H9 (cell line): ENCODE data around the gene PDE7B. TPM values are rescaled to one million over a fixed set of nuclear protein-coding genes. Genes with fewer than 3 reads are reported as not detected.

ENCODE experiments used
- DNase-seq: peaks from one replicate; pipeline ENCODE4 v3.0.0-alpha.2; 2017
- H2AFZ ChIP-seq: one replicate; pipeline ENCODE4 v1.6.1; 2013; ENCODE audit warnings: mild to moderate bottlenecking, low read length, control low read depth, moderate library complexity
- H2AK5ac ChIP-seq: 2 replicates; pipeline ENCODE4 v1.6.1; 2013; ENCODE audit warnings: low read length, control low read depth, mixed read lengths; ENCODE audit not compliant: insufficient read length
- H2BK120ac ChIP-seq: one replicate; pipeline ENCODE4 v1.6.1; 2013; ENCODE audit warnings: low read depth, mild to moderate bottlenecking, low read length, control low read depth, inconsistent platforms; ENCODE audit not compliant: poor library complexity, severe bottlenecking
- H2BK12ac ChIP-seq: 2 replicates; pipeline ENCODE4 v1.6.1; 2013; ENCODE audit warnings: low read length, control low read depth, mixed read lengths, low read depth; ENCODE audit not compliant: insufficient read length
- H2BK15ac ChIP-seq: 2 replicates; pipeline ENCODE4 v1.6.1; 2013; ENCODE audit warnings: low read depth, low read length, control low read depth
- H2BK20ac ChIP-seq: one replicate; pipeline ENCODE4 v1.6.1; 2013; ENCODE audit warnings: low read depth, mild to moderate bottlenecking, low read length, control low read depth, inconsistent platforms; ENCODE audit not compliant: poor library complexity, severe bottlenecking
- H2BK5ac ChIP-seq: 2 replicates; pipeline ENCODE4 v1.6.1; 2013; ENCODE audit warnings: low read length, control low read depth, mixed read lengths; ENCODE audit not compliant: insufficient read length
- H3K14ac ChIP-seq: 2 replicates; pipeline ENCODE4 v1.6.1; 2013; ENCODE audit warnings: low read length, control low read depth; ENCODE audit not compliant: insufficient read depth
- H3K18ac ChIP-seq: 2 replicates; pipeline ENCODE4 v1.6.1; 2013; ENCODE audit warnings: low read depth, mild to moderate bottlenecking, mixed read lengths, low read length, control low read depth; ENCODE audit not compliant: insufficient read length
- H3K23ac ChIP-seq: 2 replicates; pipeline ENCODE4 v1.6.1; 2013; ENCODE audit warnings: low read length, control low read depth, mixed read lengths, low read depth; ENCODE audit not compliant: insufficient read length
- H3K23me2 ChIP-seq: 2 replicates; pipeline ENCODE4 v1.6.1; 2013; ENCODE audit warnings: low read depth, mild to moderate bottlenecking, mixed read lengths, low read length, control low read depth; ENCODE audit not compliant: insufficient read length, poor library complexity, severe bottlenecking
- H3K27ac ChIP-seq: 2 replicates; pipeline ENCODE4 v1.5.1; 2013; ENCODE audit warnings: low read length, control low read depth, mixed read lengths, low read depth; ENCODE audit not compliant: insufficient read length
- H3K27me3 ChIP-seq: 2 replicates; pipeline ENCODE4 v1.6.1; 2013; ENCODE audit warnings: low read length, control low read depth, inconsistent platforms; ENCODE audit not compliant: insufficient read depth
- H3K4ac ChIP-seq: 2 replicates; pipeline ENCODE4 v1.6.1; 2013; ENCODE audit warnings: low read depth, mild to moderate bottlenecking, control low read depth, inconsistent platforms, low read length, moderate library complexity
- H3K4me1 ChIP-seq: 2 replicates; pipeline ENCODE4 v1.6.1; 2013; ENCODE audit warnings: low read length, control low read depth, inconsistent platforms; ENCODE audit not compliant: insufficient read depth
- H3K4me2 ChIP-seq: 2 replicates; pipeline ENCODE4 v1.6.1; 2013; ENCODE audit warnings: low read length, control low read depth, mixed read lengths; ENCODE audit not compliant: insufficient read length, insufficient read depth
- H3K56ac ChIP-seq: 2 replicates; pipeline ENCODE4 v1.6.1; 2013; ENCODE audit warnings: low read depth, mild to moderate bottlenecking, mixed read lengths, low read length, control low read depth; ENCODE audit not compliant: insufficient read length
- H3K79me1 ChIP-seq: 2 replicates; pipeline ENCODE4 v1.6.1; 2013; ENCODE audit warnings: low read depth, mild to moderate bottlenecking, moderate library complexity, low read length, control low read depth, inconsistent platforms; ENCODE audit not compliant: insufficient read depth, poor library complexity, severe bottlenecking
- H3K79me2 ChIP-seq: 2 replicates; pipeline ENCODE4 v1.6.1; 2013; ENCODE audit warnings: low read length, control low read depth, inconsistent platforms; ENCODE audit not compliant: insufficient read depth
- H3K9ac ChIP-seq: 2 replicates; pipeline ENCODE4 v1.6.1; 2013; ENCODE audit warnings: low read length, control low read depth, mixed read lengths; ENCODE audit not compliant: insufficient read length; ENCODE audit errors: extremely low read depth
- H3K9me3 ChIP-seq: one replicate; pipeline ENCODE4 v1.6.1; 2013; ENCODE audit warnings: low read depth, low read length, inconsistent platforms; ENCODE audit not compliant: control insufficient read depth
- H3T11ph ChIP-seq: one replicate; pipeline ENCODE4 v1.6.1; 2013; ENCODE audit warnings: mild to moderate bottlenecking, low read length, control low read depth, inconsistent platforms
- H4K20me1 ChIP-seq: one replicate; pipeline ENCODE4 v1.6.1; 2013; ENCODE audit not compliant: control insufficient read depth, insufficient read length, insufficient read depth
- H4K5ac ChIP-seq: 2 replicates; pipeline ENCODE4 v1.6.1; 2013; ENCODE audit warnings: low read depth, mild to moderate bottlenecking, mixed read lengths, low read length, control low read depth; ENCODE audit not compliant: insufficient read length
- H4K8ac ChIP-seq: replicated peaks from 2 replicates; pipeline ENCODE4 v1.6.1; 2013; ENCODE audit warnings: low read length, control low read depth, mixed read lengths, low read depth; ENCODE audit not compliant: insufficient read length
- H4K91ac ChIP-seq: 2 replicates; pipeline ENCODE4 v1.6.1; 2013; ENCODE audit warnings: low read depth, mild to moderate bottlenecking, moderate library complexity, mixed read lengths, low read length, control low read depth; ENCODE audit not compliant: insufficient read length
- H3K27ac Mint-ChIP-seq, 3 experiments: 2 replicates in 2 of 3; 3 replicates in 1 of 3; pipeline ENCODE4 v1.8.0; 2020 to 2021; ENCODE audit warnings: mixed read lengths in 3 of 3, mild to moderate bottlenecking in 1 of 3, moderate library complexity in 1 of 3
- H3K27me3 Mint-ChIP-seq: 2 replicates; pipeline ENCODE4 v1.8.0; 2021; ENCODE audit warnings: low read depth, mild to moderate bottlenecking, moderate library complexity, mixed read lengths
- H3K36me3 Mint-ChIP-seq, 3 experiments: 2 replicates in 2 of 3; 3 replicates in 1 of 3; pipeline ENCODE4 v1.8.0; 2020 to 2021; ENCODE audit warnings: low read depth in 3 of 3, mixed read lengths in 3 of 3; ENCODE audit not compliant: insufficient read depth in 1 of 3
- H3K4me1 Mint-ChIP-seq, 2 experiments: 2 replicates each; pipeline ENCODE4 v1.8.0; 2020; ENCODE audit warnings: mixed read lengths in 2 of 2
- H3K4me3 Mint-ChIP-seq, 2 experiments: 2 replicates in 1 of 2; 3 replicates in 1 of 2; pipeline ENCODE4 v1.8.0; 2020 to 2021; ENCODE audit warnings: mild to moderate bottlenecking in 2 of 2, mixed read lengths in 2 of 2, moderate library complexity in 1 of 2
- H3K9me3 Mint-ChIP-seq, 2 experiments: 2 replicates in 1 of 2; 3 replicates in 1 of 2; pipeline ENCODE4 v1.8.0; 2020; ENCODE audit warnings: mild to moderate bottlenecking in 2 of 2, mixed read lengths in 2 of 2, moderate library complexity in 1 of 2
- WGBS: extraction: QIAGEN DNeasy Blood & Tissue Kit; methylation state at CpG from one replicate; pipeline ENCODE4 v1.1.7; 2013; ENCODE audit warnings: missing lambda C conversion rate, low lambda C conversion rate, mixed read lengths; ENCODE audit not compliant: insufficient read length; ENCODE audit errors: extremely low coverage; 5-methylcytosine and 5-hydroxymethylcytosine counted together
- total RNA-seq: library from RNA; stranded (reverse); gene quantifications from 2 replicates; pipeline ENCODE4 v1.2.1, GENCODE V29; 2021
- TF ChIP-seq, protein P1 (sequence below): fragments of 200-600 bp; sonication (generic); conservative IDR thresholded peaks from 3 replicates; pipeline ENCODE4 v1.8.0; 2021; ENCODE audit warnings: antibody characterized with exemption, mild to moderate bottlenecking

PDE7B gene
- total RNA-seq, 1 experiment from 2014 or later = not detected

DNA sequence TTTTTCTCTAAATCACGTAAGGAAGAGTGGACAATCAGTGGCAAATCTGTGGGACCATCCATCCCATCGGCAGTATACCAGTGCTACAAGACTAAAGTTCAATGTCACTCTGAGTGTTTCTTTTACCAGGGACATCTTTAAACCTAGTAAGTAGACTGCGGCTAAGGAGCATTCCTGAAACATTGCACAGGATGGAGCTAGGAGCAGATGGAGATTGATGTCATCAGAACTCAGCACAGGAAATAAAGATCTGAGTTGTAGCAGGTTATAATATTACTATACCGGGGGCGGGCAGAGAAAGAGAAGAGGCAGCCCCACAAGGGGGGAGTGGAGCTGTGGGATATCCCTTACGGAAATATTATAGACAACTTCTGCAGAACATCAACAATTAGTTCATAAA lies 236.5 kb downstream of the PDE7B start:
- Histone ChIP-seq H3K4me1 (no peaks in the 10 kb centered on the region), H2AFZ (no peak overlapping the region), H3T11ph (no peak overlapping the region), H2BK12ac (no peak overlapping the region), H2BK120ac (no peak overlapping the region), H3K79me2 (no peaks in the 10 kb centered on the region), H3K23ac (no peak overlapping the region), H4K5ac (no peak overlapping the region), H3K4ac (no peak overlapping the region), H4K91ac (no peak overlapping the region), H3K9me3 (no peaks in the 10 kb centered on the region), H3K23me2 (no peaks in the 10 kb centered on the region), H2AK5ac (no peak overlapping the region), H3K9ac (no peak overlapping the region), H3K14ac (no peak overlapping the region), H2BK20ac (no peak overlapping the region), H4K8ac (no peak overlapping the region), H3K79me1 (no peaks in the 10 kb centered on the region), H3K27ac (no peak overlapping the region), H3K56ac (no peak overlapping the region), H4K20me1 (no peaks in the 10 kb centered on the region), H3K18ac (no peak overlapping the region), H2BK15ac (no peak overlapping the region), H3K27me3 (no peaks in the 10 kb centered on the region), H3K4me2 (no peak overlapping the region), H2BK5ac (no peak overlapping the region)
- H3K27ac Mint-ChIP-seq = no peak overlapping the region
- no peak for DNase-seq
- no peaks in the 10 kb centered on the region for H3K27me3 Mint-ChIP-seq
- no peaks in the 10 kb centered on the region for H3K4me1 Mint-ChIP-seq
- TF ChIP-seq, protein P1, sequence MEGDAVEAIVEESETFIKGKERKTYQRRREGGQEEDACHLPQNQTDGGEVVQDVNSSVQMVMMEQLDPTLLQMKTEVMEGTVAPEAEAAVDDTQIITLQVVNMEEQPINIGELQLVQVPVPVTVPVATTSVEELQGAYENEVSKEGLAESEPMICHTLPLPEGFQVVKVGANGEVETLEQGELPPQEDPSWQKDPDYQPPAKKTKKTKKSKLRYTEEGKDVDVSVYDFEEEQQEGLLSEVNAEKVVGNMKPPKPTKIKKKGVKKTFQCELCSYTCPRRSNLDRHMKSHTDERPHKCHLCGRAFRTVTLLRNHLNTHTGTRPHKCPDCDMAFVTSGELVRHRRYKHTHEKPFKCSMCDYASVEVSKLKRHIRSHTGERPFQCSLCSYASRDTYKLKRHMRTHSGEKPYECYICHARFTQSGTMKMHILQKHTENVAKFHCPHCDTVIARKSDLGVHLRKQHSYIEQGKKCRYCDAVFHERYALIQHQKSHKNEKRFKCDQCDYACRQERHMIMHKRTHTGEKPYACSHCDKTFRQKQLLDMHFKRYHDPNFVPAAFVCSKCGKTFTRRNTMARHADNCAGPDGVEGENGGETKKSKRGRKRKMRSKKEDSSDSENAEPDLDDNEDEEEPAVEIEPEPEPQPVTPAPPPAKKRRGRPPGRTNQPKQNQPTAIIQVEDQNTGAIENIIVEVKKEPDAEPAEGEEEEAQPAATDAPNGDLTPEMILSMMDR = no peak
- H3K4me3 Mint-ChIP-seq = no peak overlapping the region
- no peaks in the 10 kb centered on the region for H3K9me3 Mint-ChIP-seq
- WGBS = no CpG with 5 or more reads among the region's 6 CpGs
- H3K36me3 Mint-ChIP-seq = no peaks in the 10 kb centered on the region
